ENCODE data around the gene BRD2.

BRD2 gene

DNA sequence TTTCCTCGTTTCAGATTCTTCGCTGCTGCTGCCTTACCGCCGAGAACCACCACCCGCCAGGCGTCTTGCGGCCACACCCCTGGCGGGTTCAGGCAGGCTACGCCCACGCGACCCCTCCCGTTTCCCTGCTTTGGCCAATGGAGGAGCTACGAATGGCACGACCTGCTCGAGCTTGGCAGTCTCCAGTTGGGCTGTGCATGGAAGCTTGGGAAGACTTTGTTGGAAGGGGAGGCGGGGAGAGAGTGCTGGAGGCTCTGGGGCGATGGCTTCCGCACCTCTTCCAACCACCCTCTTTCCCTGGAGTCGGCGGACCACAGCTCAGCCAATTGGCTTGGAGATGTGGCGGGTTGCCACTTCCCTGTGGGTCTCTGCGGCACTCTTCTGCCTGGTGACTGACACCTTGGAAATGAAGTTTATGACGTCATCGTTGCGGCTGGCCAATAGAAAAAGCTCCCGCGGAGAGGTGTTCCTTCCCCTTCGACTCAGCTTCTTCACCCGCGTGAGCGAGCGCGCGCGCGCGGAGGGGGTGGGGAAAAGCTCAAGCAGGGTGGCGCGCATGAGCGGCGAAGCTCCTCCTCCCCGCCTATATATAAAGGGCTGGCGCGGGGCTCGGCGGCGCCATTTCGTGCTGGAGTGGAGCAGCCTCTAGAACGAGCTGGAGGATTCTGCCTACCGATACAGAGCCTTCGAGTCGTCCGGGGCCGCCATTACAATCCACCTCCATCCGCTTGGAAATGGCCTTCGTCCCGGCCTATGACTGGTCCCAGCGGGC lies 3.4 kb downstream of the BRD2 start:
- Mint-ChIP-seq H3K4me1 (peaks cover 41% of the 10 kb centered on the region), H3K27me3 (no peaks in the 10 kb centered on the region), H3K27ac (peak overlapping the region; percentile 99), H3K36me3 (peaks cover 34% of the 10 kb centered on the region), H3K9me3 (no peaks in the 10 kb centered on the region), H3K4me3 (peak overlapping the region; percentile 98)
- ATAC-seq (ENCODE audit: low read depth) (peak; percentile 60), DNase-seq (ENCODE audit: low spot score in 2 of 2) (peak; percentile 100)

DNA sequence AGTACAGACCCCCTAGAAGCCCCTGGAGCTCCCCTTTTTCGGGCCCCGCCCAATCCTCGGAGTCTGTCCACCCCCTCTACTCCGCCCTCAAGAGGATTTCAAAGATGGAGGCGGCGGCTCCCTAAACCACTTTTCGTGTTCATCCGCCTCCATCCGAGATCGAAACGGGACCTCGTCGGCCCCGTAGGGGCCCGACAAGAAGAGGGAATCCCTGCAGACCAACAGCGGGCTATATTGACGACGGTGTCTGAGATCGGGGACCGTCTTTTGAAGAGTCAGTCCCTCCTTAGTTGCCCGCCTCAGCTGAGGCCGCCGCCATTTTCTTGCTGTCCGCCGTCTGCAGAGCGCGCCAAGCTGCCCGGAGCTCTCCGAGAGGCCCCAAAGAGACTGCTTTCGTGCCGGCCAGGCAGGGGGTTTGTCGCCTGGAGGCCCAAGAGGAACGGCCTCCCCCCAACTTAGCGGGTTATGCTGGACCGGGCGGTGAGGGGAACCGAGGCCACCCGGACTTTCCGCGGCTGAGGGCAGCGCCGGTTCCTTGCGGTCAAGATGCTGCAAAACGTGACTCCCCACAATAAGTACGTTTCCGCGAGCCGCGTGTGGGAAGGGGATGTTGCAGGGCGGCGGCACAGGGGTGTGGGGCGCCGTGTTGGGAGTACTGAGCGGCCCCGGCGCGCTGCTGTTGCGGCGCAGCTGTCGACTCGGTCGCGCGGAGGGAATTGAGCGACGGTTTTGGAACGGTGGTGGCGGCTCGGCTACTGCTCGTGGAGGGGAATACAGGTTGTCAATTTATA lies 4.2 kb downstream of the BRD2 start:
- peaks cover 38% of the 10 kb centered on the region for H3K36me3 Mint-ChIP-seq
- H3K27ac Mint-ChIP-seq = peak overlapping the region; percentile 99
- no peak for DNase-seq (ENCODE audit: low spot score in 2 of 2)
- no peaks in the 10 kb centered on the region for H3K9me3 Mint-ChIP-seq
- no peaks in the 10 kb centered on the region for H3K27me3 Mint-ChIP-seq
- H3K4me3 Mint-ChIP-seq = peak overlapping the region; percentile 98
- ATAC-seq (ENCODE audit: low read depth) = peak; percentile 1
- H3K4me1 Mint-ChIP-seq = peaks cover 37% of the 10 kb centered on the region

DNA sequence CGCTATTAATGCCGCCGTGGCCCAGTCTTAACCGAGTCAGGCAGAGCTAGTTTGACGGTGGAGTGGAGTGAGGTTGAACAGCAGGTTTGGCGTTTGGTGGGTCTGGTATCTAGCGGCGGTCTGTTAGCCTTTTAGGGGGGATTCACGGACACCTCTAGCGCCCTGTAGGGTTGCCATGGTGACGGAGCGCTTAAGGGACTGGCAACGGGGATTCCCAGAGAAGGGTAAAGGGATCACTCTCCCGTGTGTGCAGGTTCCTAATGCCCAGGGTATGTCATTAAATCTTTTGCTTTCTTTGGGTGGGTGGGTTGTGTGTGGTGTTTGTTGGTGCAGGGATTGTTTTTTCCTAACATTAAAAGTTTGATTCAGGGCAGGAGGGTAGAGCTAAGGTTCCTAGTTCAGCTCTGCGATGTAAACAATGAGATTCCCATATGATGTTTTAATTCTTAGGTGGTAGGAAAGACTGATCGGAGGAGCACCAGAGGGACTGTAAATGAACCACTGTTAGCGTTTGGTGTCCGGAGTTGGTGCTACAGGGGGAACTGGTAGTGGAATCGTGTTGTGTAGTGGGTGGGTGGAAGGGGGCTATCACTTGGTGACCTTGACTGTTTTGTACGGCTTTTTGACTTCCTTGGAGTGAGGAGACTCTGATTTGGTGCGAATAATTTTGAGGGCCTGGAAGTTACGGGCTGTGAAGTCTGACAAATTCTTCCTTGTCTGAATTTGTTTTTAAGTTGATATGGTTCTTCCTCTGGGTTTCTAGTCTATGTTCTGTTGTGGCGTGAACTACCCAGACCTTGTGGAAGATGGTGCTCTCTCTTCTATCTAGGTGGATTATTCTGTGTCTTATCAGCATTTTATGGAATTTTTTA lies 5.0 kb downstream of the BRD2 start:
- H3K27me3 Mint-ChIP-seq = no peaks in the 10 kb centered on the region
- no peaks in the 10 kb centered on the region for H3K9me3 Mint-ChIP-seq
- peak; percentile 3 for ATAC-seq (ENCODE audit: low read depth)
- peak overlapping the region; percentile 98 for H3K4me3 Mint-ChIP-seq
- peaks cover 45% of the 10 kb centered on the region for H3K36me3 Mint-ChIP-seq
- peaks cover 41% of the 10 kb centered on the region for H3K4me1 Mint-ChIP-seq
- DNase-seq (ENCODE audit: low spot score in 2 of 2) = peak; percentile 63 to 68
- peak overlapping the region; percentile 99 for H3K27ac Mint-ChIP-seq

DNA sequence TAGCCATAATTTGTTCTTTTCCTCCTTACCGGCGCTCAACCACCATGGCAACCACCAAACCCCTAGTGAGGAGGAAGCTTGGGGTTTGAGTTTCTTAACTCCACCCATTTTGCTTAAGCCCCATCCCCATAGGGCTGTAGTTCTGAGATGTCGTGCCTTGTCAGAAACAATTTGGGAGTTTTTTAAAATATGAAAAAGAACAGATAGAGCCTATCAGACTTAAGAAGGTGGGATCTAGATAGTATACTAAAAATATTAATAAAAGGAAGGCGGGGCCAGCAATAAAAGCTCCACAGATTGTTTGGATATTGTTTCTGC lies 5.6 kb downstream of the BRD2 start:
- H3K4me3 Mint-ChIP-seq = peak overlapping the region; percentile 98
- H3K27me3 Mint-ChIP-seq = no peaks in the 10 kb centered on the region
- H3K36me3 Mint-ChIP-seq = peaks cover 48% of the 10 kb centered on the region
- DNase-seq (ENCODE audit: low spot score in 2 of 2) (peak in 1 of 2 donors; percentile 29), ATAC-seq (ENCODE audit: low read depth) (no peak)
- H3K27ac Mint-ChIP-seq = peak overlapping the region; percentile 99
- H3K9me3 Mint-ChIP-seq = no peaks in the 10 kb centered on the region
- H3K4me1 Mint-ChIP-seq = peaks cover 42% of the 10 kb centered on the region

DNA sequence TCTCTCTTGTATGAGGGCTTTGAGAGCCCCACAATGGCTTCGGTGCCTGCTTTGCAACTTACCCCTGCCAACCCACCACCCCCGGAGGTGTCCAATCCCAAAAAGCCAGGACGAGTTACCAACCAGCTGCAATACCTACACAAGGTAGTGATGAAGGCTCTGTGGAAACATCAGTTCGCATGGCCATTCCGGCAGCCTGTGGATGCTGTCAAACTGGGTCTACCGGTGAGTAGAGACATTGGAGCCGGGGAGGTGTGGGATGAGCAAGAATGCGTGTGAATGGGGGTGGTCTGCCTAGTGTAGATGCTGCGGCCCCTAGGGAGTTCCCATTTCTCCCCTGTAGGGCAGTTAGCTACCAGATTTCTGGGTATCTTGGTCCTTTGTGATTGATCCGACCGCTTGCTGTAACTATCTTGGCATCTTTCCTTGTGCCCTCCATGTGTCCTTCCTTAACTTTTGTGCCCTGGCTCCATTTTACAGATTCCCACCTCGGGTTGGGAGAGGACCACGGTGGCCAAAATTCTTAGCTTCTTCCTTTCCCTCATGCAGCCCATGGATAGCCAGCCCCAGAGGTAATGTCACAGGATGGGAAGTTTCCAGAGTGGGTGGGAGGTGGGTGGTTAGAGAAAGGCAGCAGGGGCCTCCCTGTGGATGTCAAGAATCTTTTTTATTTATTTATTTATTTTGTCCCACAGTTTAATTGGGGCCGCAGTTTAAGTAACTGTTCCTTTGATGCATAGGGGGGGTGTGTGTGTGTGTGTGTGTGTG lies 6.3 kb downstream of the BRD2 start:
- Mint-ChIP-seq H3K4me1 (peaks cover 42% of the 10 kb centered on the region), H3K27ac (peak overlapping the region; percentile 99), H3K4me3 (peak overlapping the region; percentile 98), H3K36me3 (peaks cover 52% of the 10 kb centered on the region), H3K9me3 (no peaks in the 10 kb centered on the region), H3K27me3 (no peaks in the 10 kb centered on the region)
- no peak for DNase-seq (ENCODE audit: low spot score in 2 of 2)
- ATAC-seq (ENCODE audit: low read depth) = no peak

DNA sequence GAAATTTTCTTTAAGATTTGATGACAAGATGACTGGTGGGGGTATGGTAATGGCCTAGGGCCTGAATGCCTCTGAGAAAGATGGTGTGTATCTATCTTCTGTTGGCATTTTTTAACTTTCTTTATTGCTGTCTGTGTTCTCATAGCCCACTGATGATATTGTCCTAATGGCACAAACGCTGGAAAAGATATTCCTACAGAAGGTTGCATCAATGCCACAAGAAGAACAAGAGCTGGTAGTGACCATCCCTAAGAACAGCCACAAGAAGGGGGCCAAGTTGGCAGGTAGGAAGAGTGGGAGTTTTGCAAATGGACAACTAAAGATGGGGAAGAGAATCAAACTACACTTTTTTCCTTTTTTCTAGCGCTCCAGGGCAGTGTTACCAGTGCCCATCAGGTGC lies 7.5 kb downstream of the BRD2 start:
- ATAC-seq (ENCODE audit: low read depth) (no peak), DNase-seq (ENCODE audit: low spot score in 2 of 2) (no peak)
- no peaks in the 10 kb centered on the region for H3K9me3 Mint-ChIP-seq
- H3K27me3 Mint-ChIP-seq = no peaks in the 10 kb centered on the region
- H3K36me3 Mint-ChIP-seq = peaks cover 62% of the 10 kb centered on the region
- H3K4me1 Mint-ChIP-seq = peaks cover 42% of the 10 kb centered on the region
- H3K4me3 Mint-ChIP-seq = peak overlapping the region; percentile 24
- H3K27ac Mint-ChIP-seq = peak overlapping the region; percentile 99

DNA sequence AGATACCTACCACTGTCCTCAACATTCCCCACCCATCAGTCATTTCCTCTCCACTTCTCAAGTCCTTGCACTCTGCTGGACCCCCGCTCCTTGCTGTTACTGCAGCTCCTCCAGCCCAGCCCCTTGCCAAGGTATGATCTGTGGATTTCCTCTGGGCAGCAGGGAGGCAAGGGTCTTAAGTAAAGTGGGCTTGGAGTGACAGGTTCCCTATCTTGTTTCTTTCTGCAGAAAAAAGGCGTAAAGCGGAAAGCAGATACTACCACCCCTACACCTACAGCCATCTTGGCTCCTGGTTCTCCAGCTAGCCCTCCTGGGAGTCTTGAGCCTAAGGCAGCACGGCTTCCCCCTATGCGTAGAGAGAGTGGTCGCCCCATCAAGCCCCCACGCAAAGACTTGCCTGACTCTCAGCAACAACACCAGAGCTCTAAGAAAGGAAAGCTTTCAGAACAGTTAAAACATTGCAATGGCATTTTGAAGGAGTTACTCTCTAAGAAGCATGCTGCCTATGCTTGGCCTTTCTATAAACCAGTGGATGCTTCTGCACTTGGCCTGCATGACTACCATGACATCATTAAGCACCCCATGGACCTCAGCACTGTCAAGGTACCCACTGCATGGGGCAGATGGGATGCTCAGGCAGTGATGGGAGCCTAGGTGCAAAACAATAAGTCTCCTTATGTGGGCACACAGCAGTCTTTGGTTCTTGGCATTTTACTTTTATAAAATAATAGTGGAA lies 8.1 kb downstream of the BRD2 start:
- ATAC-seq (ENCODE audit: low read depth) = no peak
- H3K9me3 Mint-ChIP-seq = no peaks in the 10 kb centered on the region
- no peak for DNase-seq (ENCODE audit: low spot score in 2 of 2)
- peaks cover 60% of the 10 kb centered on the region for H3K36me3 Mint-ChIP-seq
- H3K4me1 Mint-ChIP-seq = peaks cover 42% of the 10 kb centered on the region
- no peaks in the 10 kb centered on the region for H3K27me3 Mint-ChIP-seq
- peak overlapping the region; percentile 1 for H3K4me3 Mint-ChIP-seq
- peak overlapping the region; percentile 99 for H3K27ac Mint-ChIP-seq

DNA sequence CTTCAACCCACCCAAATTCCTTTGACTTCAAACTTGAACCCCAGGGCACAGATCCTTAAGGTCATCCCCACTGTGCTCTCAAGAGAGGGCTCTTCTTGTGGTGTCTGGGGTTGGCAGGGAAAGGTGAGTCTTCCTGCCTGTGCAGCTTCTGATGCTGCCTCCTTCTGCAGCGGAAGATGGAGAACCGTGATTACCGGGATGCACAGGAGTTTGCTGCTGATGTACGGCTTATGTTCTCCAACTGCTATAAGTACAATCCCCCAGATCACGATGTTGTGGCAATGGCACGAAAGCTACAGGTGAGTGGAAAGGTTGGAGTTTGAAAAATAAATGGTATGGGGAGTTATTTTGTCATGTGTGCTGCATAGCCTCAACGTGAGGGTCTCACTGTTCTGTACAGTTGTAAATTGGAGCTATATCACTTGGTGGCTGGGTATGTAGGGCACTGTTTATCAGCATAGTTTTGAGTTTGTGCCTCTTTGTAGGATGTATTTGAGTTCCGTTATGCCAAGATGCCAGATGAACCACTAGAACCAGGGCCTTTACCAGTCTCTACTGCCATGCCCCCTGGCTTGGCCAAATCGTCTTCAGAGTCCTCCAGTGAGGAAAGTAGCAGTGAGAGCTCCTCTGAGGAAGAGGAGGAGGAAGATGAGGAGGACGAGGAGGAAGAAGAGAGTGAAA lies 9.0 kb downstream of the BRD2 start:
- Mint-ChIP-seq H3K4me3 (no peak overlapping the region), H3K27ac (peak overlapping the region; percentile 41), H3K4me1 (peaks cover 47% of the 10 kb centered on the region), H3K9me3 (no peaks in the 10 kb centered on the region), H3K36me3 (peaks cover 58% of the 10 kb centered on the region), H3K27me3 (no peaks in the 10 kb centered on the region)
- ATAC-seq (ENCODE audit: low read depth) = no peak
- no peak for DNase-seq (ENCODE audit: low spot score in 2 of 2)

DNA sequence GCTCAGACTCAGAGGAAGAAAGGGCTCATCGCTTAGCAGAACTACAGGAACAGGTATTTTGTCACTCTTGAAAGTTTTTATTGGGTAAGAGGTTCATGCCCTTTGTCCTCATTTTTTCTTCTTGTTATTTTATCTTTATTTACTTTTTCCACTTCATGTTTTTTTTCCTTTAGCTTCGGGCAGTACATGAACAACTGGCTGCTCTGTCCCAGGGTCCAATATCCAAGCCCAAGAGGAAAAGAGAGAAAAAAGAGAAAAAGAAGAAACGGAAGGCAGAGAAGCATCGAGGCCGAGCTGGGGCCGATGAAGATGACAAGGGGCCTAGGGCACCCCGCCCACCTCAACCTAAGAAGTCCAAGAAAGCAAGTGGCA lies 9.5 kb downstream of the BRD2 start:
- Mint-ChIP-seq H3K27ac (peak overlapping the region; percentile 41), H3K4me3 (no peak overlapping the region), H3K36me3 (peaks cover 53% of the 10 kb centered on the region), H3K9me3 (no peaks in the 10 kb centered on the region), H3K4me1 (peaks cover 49% of the 10 kb centered on the region), H3K27me3 (no peaks in the 10 kb centered on the region)
- no peak for ATAC-seq (ENCODE audit: low read depth)
- DNase-seq (ENCODE audit: low spot score in 2 of 2) = no peak

DNA sequence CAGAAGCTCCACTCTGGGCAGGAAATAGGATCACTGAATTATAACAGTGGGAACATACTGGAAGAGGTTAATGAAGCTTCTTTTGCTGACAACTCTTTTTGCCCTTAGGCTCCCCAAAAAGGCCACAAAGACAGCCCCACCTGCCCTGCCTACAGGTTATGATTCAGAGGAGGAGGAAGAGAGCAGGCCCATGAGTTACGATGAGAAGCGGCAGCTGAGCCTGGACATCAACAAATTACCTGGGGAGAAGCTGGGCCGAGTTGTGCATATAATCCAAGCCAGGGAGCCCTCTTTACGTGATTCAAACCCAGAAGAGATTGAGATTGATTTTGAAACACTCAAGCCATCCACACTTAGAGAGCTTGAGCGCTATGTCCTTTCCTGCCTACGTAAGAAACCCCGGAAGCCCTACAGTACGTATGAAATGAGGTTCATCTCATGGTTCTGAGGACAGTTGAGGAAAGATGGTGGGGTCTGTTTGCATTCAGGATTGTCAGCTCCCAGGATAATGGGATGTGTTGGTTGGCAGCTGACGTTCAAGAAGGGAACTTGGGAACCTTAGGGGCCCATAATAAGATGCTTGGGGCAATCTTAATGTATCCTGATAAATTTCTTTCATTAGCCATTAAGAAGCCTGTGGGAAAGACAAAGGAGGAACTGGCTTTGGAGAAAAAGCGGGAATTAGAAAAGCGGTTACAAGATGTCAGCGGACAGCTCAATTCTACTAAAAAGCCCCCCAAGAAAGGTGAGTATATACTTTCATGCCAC lies 11.5 kb downstream of the BRD2 start:
- DNase-seq (ENCODE audit: low spot score in 2 of 2) (no peak), ATAC-seq (ENCODE audit: low read depth) (no peak)
- Mint-ChIP-seq H3K27me3 (no peaks in the 10 kb centered on the region), H3K4me1 (peaks cover 55% of the 10 kb centered on the region), H3K27ac (no peak overlapping the region), H3K9me3 (no peaks in the 10 kb centered on the region), H3K4me3 (no peak overlapping the region), H3K36me3 (peaks cover 37% of the 10 kb centered on the region)

DNA sequence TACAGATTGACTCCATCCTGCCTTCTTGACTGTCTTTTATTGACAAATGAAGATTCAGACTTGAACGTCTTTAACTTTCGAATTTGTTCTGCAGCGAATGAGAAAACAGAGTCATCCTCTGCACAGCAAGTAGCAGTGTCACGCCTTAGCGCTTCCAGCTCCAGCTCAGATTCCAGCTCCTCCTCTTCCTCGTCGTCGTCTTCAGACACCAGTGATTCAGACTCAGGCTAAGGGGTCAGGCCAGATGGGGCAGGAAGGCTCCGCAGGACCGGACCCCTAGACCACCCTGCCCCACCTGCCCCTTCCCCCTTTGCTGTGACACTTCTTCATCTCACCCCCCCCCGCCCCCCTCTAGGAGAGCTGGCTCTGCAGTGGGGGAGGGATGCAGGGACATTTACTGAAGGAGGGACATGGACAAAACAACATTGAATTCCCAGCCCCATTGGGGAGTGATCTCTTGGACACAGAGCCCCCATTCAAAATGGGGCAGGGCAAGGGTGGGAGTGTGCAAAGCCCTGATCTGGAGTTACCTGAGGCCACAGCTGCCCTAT lies 12.2 kb downstream of the BRD2 start:
- Mint-ChIP-seq H3K36me3 (peaks cover 34% of the 10 kb centered on the region), H3K27ac (no peak overlapping the region), H3K27me3 (no peaks in the 10 kb centered on the region), H3K9me3 (no peaks in the 10 kb centered on the region), H3K4me3 (no peak overlapping the region), H3K4me1 (peaks cover 52% of the 10 kb centered on the region)
- DNase-seq (ENCODE audit: low spot score in 2 of 2) (no peak), ATAC-seq (ENCODE audit: low read depth) (no peak)

Data from memory B cell (primary cell).